GM21528 (cell line): ENCODE measurements around the gene CCNK.

Experiments used
- ATAC-seq: cut with Tn5 transposase; IDR thresholded peaks from one replicate; pipeline ENCODE4 v1.9.1; 2021; ENCODE audit warnings: mild to moderate bottlenecking, moderate library complexity; ENCODE audit not compliant: unreplicated experiment, low FRiP score

The CCNK gene

GRCh38 chr14:99465288-99465687 is 15.9 kb upstream of the CCNK start:
- no peak for ATAC-seq

DNA sequence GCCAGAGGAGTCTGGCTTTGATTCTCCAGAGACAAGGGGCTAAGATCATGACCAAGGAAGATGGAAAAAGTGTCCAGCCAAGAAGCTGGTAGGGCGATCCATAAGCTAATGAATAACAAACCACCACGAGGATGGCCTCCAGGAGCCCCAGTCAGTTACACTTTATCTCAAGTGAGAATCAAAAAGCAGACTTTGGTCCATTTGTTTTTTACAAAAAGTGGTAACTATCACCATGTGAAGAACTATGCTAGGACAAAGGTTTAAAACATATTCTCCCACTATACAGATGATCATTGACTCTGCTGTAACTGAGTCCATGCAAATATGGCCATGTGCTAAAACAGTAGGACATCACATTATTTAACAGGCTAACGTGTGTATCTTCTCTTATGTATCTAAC is 14.5 kb upstream of the CCNK start:
- ATAC-seq, result no peak

DNA sequence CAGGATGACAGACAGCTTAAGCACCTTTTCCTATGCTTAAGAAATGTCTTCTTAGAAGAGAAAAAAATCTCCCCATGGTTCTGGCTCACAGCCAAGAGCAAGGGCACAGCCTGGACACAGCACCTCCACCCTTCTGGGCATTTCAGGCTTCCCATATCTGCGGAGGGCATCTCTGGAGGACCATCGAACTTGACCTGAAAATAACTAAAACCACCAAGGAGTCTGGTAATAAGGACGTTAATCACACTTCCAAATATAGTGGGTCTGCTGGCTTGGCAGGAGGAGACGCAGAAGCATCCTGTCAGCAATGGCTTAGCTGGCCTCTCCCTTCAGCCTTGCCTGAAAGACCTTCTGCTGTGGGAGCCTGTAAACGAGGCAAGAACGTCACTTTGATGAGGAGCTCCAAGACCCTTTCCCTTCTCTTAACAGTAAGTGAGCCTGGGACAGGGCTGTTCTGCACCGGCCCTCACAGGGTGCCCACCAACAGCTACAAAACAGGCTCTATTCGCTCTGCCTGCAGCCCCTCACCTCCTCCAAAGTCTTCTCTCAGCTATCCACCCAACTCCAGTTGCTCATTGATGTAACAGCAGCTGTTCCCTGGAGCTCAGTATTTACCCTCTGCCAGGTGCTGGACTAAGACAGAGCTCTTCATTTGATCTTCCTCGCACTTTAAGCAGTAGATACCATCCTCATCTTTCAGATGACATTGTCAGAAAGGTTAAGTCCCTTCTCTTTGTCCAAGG is 13.7 kb upstream of the CCNK start:
- no peak for ATAC-seq

- ATAC-seq, result no peak
Observed at GRCh38 chr14:99468081-99468480, 13.1 kb upstream of the CCNK start.

GRCh38 chr14:99468836-99469592 is 12.2 kb upstream of the CCNK start:
- ATAC-seq, result no peak

GRCh38 chr14:99471731-99472130 is 9.5 kb upstream of the CCNK start:
- no peak for ATAC-seq

DNA sequence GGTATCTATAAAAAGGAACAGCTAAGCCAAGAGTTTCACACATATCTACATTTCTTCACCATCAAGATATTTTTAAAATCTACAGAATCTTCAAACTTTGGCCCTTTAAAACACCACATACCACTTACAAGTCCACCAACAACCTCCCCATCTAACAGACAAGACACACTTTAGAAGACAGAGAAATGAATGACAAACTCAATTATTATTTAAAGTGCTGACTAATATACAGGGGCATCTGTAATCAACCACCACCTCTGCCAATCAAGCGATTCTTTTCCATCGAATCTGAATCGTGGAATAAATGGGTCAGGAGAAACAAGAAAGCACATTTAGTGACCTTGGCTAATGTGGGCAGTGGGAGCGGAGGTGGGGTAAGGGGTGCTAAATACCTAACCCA is 8.3 kb upstream of the CCNK start:
- ATAC-seq, result no peak

- no peak for ATAC-seq
Observed at GRCh38 chr14:99473458-99473857, 7.8 kb upstream of the CCNK start.

DNA sequence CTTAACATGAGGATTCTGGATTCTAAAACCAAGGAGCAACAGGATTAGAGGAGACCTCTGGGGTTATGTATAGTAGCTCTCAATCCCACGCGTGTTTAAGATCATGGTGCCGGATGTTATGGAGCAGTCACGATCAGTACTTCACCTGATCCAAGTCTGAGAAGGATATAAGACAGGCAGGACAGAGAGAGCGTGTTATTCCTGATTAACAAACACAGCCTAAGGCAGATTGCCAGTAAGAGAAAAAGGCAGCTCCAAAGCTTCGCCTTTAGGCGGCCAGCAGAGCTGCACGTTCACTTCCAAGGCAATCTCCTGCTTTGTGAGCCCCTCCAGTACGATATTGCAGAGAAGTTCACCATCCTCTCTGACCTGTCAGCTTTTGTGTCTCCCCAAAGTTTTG is 6.0 kb upstream of the CCNK start:
- no peak for ATAC-seq

GRCh38 chr14:99475660-99476059 is 5.5 kb upstream of the CCNK start:
- ATAC-seq, result no peak

DNA sequence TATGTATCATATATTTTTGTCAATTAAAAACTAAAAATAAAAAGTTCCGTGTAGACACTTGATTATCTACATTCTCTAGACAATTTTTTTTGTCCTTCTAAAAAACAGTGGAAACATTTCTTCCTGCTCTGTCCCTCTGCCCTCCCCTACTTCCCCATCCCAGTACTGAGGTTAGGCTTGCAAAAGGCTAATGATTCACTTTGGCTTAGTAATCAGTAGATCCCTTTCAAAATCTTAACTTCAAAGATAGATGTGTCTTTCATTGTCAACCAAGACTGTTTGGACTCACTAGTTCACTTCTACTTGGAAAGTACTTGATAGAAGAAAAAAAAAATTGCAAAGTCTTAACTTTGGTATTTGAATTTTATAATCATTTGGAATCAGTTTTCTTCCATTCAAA is 4.3 kb upstream of the CCNK start:
- no peak for ATAC-seq

- no peak for ATAC-seq
Observed at GRCh38 chr14:99478128-99478527, 3.1 kb upstream of the CCNK start.

DNA sequence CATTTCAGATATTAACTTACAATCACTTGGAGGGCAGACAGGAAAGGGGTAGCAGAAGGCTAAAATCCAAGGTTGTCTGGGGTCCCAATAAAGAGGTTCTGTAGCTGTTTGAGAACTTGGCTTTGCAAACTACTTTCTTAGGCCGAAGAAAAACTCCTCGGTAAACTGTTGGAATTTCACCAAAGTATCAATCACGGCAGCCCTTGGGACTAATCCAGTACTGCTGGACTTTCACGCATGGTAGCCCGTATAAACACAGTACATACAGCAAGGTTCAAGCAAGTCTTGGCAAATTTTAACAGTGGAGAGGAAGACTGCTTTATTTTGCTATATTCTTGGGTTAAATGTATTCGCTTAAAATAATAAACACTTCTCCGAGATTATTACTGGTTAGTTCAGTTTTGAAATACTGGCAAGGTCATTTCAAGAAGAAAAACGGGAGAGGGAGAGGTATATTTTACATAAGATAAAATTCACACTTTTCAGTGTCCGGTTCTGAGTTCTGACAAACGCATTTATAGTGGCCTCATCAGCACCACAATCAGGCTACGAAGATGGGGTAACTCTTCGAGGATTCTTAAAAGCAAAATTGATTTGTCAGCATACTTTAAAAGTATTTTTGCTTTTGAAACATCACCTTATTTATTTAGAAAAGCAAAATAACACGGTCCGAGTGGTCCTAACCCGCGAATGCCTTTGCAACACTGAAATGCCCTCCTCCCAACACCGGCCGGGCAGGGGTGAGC is 1.9 kb upstream of the CCNK start:
- ATAC-seq, result no peak

DNA sequence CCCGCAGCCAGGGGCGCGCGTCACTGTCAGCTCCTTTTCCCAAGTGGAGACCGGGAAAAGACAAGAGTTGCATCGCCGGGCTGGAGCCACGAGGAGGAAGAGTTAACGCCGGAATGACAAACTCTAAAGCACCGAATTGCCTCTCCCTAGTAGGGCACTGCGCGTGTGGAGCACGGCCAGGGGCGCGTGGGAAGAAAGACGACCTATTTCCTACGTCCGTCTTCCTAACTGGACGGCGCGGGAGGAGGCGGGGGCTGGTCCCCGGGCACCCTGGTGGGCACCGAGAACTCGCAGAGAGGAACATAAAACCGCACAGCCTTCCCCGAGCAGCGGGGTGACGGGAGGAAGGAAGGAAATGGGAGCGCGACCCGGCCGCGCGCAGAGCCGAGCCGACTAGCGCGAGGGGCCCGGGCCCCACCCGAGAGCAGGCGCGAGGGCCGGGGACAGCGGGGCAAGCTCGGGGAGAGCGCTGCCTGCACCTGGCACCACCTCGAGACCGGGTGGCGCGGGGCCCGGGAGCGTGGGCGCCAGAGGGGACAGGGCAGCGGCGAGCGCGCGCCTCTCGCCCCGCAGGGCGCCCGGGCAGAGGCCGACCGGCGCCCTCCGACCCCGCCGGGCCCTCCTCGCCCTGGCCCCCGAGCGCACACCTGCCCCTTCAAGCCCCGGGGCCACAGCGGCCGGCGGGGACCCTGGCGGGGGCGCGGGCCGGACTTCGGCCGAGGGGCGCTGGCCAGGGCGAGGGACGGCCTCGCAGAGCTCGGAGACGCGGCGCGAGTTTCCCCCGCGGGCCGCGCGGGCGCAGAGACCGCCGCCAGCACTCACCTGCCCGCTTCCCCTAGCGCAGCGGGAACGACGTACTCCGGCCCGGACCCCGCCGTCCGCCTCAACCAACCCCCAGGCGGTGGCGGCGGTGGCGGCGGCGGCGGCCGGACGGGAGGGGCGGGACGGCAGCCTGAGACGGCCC is 1.0 kb upstream of the CCNK start, which contains the start of gene SETD3:
TSS of gene SETD3 (minus strand) at position 954 of the 964 bp plus-strand sequence. CDS start 15,054 bp downstream, outside the sequence.
- ATAC-seq, result peak; percentile 9

- ATAC-seq, result no peak
Observed at GRCh38 chr14:99481745-99482099, 513 bp downstream of the CCNK start.

DNA sequence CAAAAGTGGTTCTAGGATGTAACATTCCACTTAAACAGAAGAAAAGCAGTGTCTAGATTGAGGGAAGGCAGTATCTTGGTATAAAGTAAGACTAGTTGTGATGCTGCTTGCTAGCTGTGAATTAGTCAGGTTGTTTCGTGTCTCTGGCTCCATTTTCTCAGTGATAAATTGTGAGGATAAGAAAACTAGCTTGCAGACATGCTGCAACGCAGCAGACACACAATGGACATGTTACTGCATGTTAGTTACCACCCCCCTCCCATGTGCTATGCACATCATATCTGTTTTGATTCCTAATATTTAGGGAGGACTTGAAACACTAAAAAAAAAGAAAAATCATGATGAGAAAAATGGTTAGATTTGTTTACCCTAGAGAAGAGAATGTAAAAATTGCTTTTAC is 2.9 kb downstream of the CCNK start:
- no peak for ATAC-seq

DNA sequence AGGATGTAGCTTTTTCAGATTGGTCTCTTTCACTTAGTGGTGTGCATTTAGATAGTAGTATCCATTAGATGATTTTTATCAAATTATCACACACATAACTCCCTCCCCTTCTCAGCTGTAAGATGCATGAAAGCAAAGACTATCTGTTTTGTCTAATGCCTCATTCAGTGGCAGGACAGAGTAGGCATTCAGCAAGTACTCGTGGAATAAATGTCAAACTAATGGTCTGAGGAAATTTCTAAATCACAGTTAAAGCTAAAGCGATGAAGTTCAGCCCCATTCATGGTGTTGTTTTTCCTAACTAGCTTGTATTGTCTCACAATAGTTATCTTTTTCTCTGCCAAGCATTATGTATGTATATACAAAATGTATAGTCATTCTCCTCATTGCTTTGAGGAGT is 16.1 kb downstream of the CCNK start:
- no peak for ATAC-seq

DNA sequence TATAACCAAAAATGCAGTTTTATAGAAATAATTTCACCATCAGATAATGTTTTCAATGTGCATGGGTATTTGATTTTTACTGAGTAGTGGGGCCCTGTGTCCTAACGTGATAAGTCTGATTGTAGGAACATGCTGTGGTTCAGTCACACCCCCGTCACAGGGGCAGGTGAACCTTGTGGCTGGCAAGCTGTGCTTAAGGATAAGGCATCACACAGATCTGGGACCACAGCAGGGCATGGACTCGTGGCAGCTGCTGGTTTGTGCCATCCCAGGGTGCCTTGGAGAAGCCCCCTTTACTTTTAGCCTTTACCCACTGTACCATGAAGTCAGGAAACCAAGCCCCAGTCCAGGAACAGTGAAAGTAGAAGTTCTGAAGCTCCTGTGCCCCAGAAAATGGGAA is 16.7 kb downstream of the CCNK start:
- ATAC-seq, result no peak

DNA sequence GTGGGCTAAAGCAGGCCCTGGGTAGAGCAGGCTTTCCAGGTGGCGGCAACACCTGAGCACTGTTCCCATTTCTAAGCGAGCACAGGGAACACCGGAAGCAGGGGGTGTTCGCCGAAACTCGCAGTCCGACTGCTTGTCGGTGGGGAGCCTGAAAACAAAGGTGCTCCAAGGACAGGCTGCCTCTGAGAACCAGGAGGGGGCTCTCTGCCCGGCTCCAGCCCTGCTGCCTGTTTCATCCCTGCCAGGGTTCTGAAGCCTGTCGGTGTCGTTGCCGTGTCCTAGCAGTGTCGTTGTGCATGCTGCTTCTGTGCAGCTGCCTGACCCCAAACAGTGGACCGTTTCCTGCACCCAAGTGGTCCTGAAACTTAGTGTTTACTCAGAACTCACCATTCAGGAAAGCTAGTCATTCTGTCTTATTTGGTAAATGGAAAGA is 21.8 kb downstream of the CCNK start:
- ATAC-seq, result no peak

DNA sequence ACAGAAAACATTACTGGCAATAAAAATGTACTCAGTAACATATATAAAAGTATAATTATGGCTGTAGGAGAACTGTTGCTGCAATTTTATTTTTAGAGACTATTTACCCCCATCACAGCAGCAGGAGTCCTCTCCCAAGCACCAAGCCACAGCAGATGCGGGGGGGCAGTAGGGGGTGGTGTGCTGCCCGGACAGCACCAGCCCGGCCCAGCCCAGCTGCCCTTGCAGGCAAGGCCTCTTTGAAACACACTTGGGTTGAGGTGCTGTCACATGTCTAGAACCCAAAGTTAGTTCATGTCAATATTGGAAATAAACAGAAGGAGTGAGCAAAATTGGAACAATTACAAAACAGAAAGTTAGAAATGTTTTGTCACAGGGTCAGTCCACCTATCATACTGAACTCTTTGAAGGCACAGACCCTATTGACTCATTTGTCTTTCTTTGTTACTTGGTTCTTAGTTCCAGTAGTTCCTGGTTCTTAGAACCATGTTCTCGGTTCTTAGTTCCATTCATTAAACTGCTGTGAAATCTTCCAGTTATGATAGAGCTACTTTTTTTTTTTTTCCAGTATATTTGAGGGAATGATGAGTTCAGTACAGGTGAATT is 22.7 kb downstream of the CCNK start:
- ATAC-seq, result no peak
